Body of pancreas (tissue), 4 donors: ENCODE data around the gene TFDP3. TPM values are rescaled to one million over a fixed set of nuclear protein-coding genes. Genes with fewer than 3 reads are reported as not detected.

Experiments
- ATAC-seq: fragments of 150-250 bp; one replicate; pipeline ENCODE4 v1.9.1; 2016
- DNase-seq, 4 donors: peaks; one replicate each; pipeline ENCODE4 v3.0.0-alpha.2; 2019
- H3K27ac ChIP-seq, 4 donors: fragments of 200-600 bp; sonication (generic); 1 replicate in 3 of 4; 2 replicates in 1 of 4; pipeline versions ENCODE4 v1.5.1 to v1.6.1; 2016 to 2019; ENCODE audit warnings: mild to moderate bottlenecking in 1 of 4, mixed read lengths in 1 of 4, moderate library complexity in 1 of 4
- H3K27me3 ChIP-seq, 2 donors: fragments of 200-600 bp; sonication (generic); one replicate each; pipeline ENCODE4 v1.6.0; 2016; ENCODE audit warnings: mild to moderate bottlenecking in 1 of 2
- H3K36me3 ChIP-seq, 2 donors: fragments of 200-600 bp; sonication (generic); replicated peaks in 1 of 2; 2 replicates each; pipeline ENCODE4 v1.5.1; 2016; ENCODE audit warnings: low read depth in 2 of 2; ENCODE audit not compliant: insufficient read depth in 1 of 2
- H3K4me1 ChIP-seq: fragments of 200-600 bp; sonication (generic); one replicate; pipeline ENCODE4 v1.6.0; 2016
- H3K4me3 ChIP-seq, 2 donors: fragments of 200-600 bp; sonication (generic); 1 replicate in 1 of 2; 2 replicates in 1 of 2; pipeline ENCODE4 v1.5.1; 2016 to 2019
- H3K9me3 ChIP-seq, 3 donors: fragments of 200-600 bp; sonication (generic); 1 replicate in 2 of 3; 2 replicates in 1 of 3; pipeline ENCODE4 v1.5.1; 2016
- POLR2A ChIP-seq, 3 donors: fragments of 450-650 bp; IDR thresholded peaks; one replicate each; pipeline ENCODE4 v1.6.1; 2016; ENCODE audit warnings: antibody characterized with exemption in 3 of 3, mild to moderate bottlenecking in 2 of 3
- WGBS, 2 donors: methylation state at CpG; one replicate each; pipeline ENCODE4 v1.1.5; 2017; 5-methylcytosine and 5-hydroxymethylcytosine counted together
- intact Hi-C: fragments of 100-400 bp; cut with DNase I; formaldehyde crosslinking; loops from one replicate; pipeline ENCODE4 v1.15.1; 2023
- total RNA-seq, 2 donors: library from RNA; depleted of rRNA; stranded (reverse); fragments of >200 nt; gene quantifications; one replicate each; pipeline ENCODE4 v1.1.0, GENCODE V29; 2016
- TF ChIP-seq, protein P1 (sequence below), 7 experiments: fragments of 450-650 bp in 4 of 7; fragments of 200-600 bp in 3 of 7; sonication (generic) in 3 of 7; IDR thresholded peaks; one replicate each; pipeline ENCODE4 v1.5.1; 2016 to 2019; ENCODE audit warnings: antibody characterized with exemption in 7 of 7

TFDP3 gene
- total RNA-seq, 2 donors from 2014 or later = not detected

DNA sequence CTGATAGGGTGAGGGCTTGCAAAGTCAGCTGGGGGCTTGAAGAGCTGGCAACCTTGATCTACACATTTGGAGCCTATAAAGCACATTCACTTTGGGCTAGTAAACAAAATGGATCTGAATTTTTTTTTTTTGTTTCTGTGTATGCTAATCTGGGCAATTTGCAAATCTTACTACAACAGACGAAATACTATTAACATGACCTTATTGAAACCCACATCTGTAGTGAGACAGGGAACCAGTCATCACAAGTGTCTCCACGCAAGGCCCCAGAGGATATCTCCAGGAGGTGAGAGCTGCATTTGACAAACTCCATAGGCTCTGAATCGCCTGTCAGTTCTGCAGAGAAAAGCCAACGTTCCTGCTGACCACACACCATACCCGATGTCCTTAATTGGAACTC lies 33.0 kb upstream of the TFDP3 start:
- intact Hi-C loops = no loop called here
- Histone ChIP-seq H3K27me3 (no peaks in the 10 kb centered on the region), H3K4me3 (no peak overlapping the region), H3K9me3 (no peaks in the 10 kb centered on the region), H3K36me3 (no peaks in the 10 kb centered on the region), H3K27ac (no peak overlapping the region), H3K4me1 (no peaks in the 10 kb centered on the region)
- no peak for ATAC-seq
- DNase-seq = no peak
- 66 to 100% methylated on average over 2 to 5 of the region's 5 CpGs for WGBS, 2 donors
- TF ChIP-seq, protein P1, sequence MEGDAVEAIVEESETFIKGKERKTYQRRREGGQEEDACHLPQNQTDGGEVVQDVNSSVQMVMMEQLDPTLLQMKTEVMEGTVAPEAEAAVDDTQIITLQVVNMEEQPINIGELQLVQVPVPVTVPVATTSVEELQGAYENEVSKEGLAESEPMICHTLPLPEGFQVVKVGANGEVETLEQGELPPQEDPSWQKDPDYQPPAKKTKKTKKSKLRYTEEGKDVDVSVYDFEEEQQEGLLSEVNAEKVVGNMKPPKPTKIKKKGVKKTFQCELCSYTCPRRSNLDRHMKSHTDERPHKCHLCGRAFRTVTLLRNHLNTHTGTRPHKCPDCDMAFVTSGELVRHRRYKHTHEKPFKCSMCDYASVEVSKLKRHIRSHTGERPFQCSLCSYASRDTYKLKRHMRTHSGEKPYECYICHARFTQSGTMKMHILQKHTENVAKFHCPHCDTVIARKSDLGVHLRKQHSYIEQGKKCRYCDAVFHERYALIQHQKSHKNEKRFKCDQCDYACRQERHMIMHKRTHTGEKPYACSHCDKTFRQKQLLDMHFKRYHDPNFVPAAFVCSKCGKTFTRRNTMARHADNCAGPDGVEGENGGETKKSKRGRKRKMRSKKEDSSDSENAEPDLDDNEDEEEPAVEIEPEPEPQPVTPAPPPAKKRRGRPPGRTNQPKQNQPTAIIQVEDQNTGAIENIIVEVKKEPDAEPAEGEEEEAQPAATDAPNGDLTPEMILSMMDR (IDR thresholded peaks at IDR 0.05) = no peak
- no peak for TF ChIP-seq POLR2A (IDR thresholded peaks at IDR 0.05)

DNA sequence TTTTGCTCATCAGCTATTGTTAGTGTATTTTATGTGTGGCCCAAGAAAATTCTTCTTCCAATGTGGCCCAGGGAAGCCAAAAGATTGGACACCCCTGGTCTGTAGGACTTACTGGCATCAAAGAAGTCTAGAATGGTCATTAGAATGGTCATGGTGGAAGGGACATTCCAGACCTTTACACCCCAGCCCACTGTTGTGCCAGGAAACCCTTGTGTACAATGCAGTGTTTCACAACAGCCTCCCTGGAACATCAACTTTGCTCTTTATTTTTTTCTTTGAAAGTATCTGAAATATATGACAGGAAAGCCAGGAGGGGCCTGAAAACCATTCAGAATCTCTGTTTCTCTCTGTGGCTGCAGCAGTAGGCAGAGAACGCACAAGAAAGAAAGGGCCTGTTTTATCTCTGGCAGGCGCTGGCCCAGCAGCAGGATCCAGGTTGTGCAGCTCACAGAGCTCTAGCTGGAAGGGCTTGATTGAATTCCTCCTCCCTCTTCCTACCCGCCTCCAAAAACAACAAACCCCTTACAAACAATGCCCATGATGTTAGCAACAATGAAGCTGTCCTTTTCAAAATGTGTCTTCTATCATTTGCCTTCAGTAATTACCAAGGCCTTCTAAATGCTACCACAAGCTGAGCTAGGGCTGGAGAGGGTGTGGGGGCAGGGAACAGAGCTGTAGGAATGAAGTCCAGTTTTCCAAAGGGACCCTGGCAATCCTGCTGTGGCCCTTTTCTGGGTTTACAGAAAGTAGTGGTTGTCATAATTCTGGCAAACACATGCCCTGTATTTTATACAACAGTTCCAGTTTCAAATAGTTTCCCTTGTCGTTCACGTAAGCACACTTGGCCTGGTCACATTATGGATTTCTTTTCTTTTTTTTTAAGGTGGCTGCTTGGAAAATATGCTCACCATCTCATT lies 32.3 kb upstream of the TFDP3 start:
- H3K4me3 ChIP-seq = no peak overlapping the region
- no peak for ATAC-seq

DNA sequence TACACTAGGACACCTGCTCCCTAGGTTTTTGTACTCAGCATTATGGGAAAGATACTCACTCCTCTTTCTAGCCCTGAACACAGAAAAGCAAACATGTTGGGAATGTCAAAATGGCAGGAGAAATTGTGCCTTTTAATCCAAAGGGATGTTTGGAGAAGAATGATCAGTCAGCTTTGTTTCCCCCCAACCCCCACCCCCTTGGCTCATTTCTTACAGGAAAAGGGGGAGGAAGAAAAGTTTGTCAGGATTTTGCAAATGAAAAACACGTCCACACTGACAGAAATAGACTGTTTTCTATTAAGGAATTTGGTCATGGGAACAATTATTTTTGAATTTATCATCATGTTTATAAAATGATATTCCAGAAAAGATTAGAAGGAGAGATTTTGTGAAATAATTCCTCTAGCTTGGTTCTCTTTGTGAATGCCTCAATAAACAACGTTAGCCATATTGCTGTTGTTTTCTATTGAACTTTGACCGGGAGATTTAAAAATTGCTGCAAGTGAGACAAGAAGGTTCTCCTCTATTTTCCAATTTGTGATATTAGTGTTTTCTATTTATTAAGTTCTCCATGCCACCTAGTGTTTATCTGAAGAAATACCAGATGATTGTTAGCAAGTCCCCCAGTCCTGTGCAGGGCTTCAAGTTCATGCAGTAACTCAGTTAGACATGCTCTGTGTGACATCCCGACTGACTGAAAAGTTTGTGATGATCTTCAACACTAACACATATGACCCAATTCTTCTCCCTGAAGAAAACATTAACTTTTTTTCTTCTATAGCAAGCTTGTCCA lies 31.3 kb upstream of the TFDP3 start:
- WGBS, 2 donors = 36 to 42% methylated on average over 4 of the region's 4 CpGs
- ATAC-seq (no peak), DNase-seq (no peak)
- TF ChIP-seq, protein P1 (IDR thresholded peaks at IDR 0.05) = no peak
- TF ChIP-seq POLR2A (IDR thresholded peaks at IDR 0.05) = no peak
- no peaks in the 10 kb centered on the region for H3K4me1 ChIP-seq
- no peaks in the 10 kb centered on the region for H3K36me3 ChIP-seq
- no peaks in the 10 kb centered on the region for H3K27me3 ChIP-seq
- intact Hi-C loops = no loop called here
- no peak overlapping the region for H3K4me3 ChIP-seq
- no peak overlapping the region for H3K27ac ChIP-seq
- no peaks in the 10 kb centered on the region for H3K9me3 ChIP-seq

More for the DNA sequence above, 32.3 kb upstream of the TFDP3 start:
- Histone ChIP-seq H3K27ac (no peak overlapping the region), H3K4me1 (no peaks in the 10 kb centered on the region), H3K36me3 (no peaks in the 10 kb centered on the region), H3K27me3 (no peaks in the 10 kb centered on the region), H3K9me3 (no peaks in the 10 kb centered on the region)
- DNase-seq = no peak
- intact Hi-C loops = no loop called here
- TF ChIP-seq, protein P1 (IDR thresholded peaks at IDR 0.05) = no peak
- no peak for TF ChIP-seq POLR2A (IDR thresholded peaks at IDR 0.05)
- 76 to 81% methylated on average over 4 to 5 of the region's 5 CpGs for WGBS, 2 donors

DNA sequence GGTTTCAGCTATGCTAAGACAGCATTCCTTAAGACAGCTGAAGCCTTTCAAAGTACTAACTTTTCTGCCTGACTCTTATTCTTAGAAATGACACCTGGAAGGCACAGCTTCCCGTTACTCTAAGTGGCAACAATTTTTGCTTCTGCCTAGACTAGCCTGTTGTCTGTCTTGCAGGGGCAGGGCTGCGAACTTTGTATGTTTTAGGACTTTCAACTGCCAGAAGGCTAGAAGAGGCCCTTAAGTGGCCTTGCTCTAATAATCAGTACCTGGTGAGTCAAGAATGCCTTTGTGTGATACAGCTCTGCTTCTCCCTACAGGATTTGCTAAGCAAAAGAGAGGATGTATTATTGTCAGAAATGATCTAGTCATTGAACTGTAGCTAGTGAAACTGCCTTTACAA lies 30.0 kb upstream of the TFDP3 start:
- Histone ChIP-seq H3K4me3 (no peak overlapping the region), H3K27ac (no peak overlapping the region), H3K27me3 (no peaks in the 10 kb centered on the region), H3K36me3 (no peaks in the 10 kb centered on the region), H3K9me3 (no peaks in the 10 kb centered on the region), H3K4me1 (no peaks in the 10 kb centered on the region)
- WGBS, 2 donors = 60 to 100% methylated on average over 1 to 2 of the region's 2 CpGs
- TF ChIP-seq POLR2A (IDR thresholded peaks at IDR 0.05) = no peak
- TF ChIP-seq, protein P1 (IDR thresholded peaks at IDR 0.05) = no peak
- intact Hi-C loops = no loop called here
- no peak for DNase-seq
- ATAC-seq = no peak
